OCI-LY3 (cell line): ENCODE data around the gene RALA.

Source experiments
- H2AFZ ChIP-seq: fragments of 200-600, 300-600 bp; shearing (Covaris generic); 2 replicates; pipeline ENCODE4 v1.6.0; 2014; ENCODE audit warnings: antibody characterized with exemption, low read depth, low read length
- H3K27ac ChIP-seq: fragments of 200-600, 300-600 bp; sonication (generic); 2 replicates; pipeline ENCODE4 v1.5.1; 2014; ENCODE audit warnings: mild to moderate bottlenecking, low read length, moderate library complexity, mixed read lengths
- H3K27me3 ChIP-seq: fragments of 200-600, 300-600 bp; sonication (generic); 2 replicates; pipeline ENCODE4 v1.6.1; 2014; ENCODE audit warnings: low read depth, low read length, mixed read lengths
- H3K36me3 ChIP-seq: fragments of 200-600, 300-600 bp; sonication (generic); replicated peaks from 2 replicates; pipeline ENCODE3; 2014; ENCODE audit warnings: low read depth, low read length, mixed read lengths
- H3K4me1 ChIP-seq: fragments of 300-600, 200-600 bp; sonication (generic); 2 replicates; pipeline ENCODE4 v1.6.1; 2014; ENCODE audit warnings: low read length, mixed read lengths
- H3K4me2 ChIP-seq: fragments of 200-600, 300-600 bp; sonication (generic); 2 replicates; pipeline ENCODE4 v1.6.1; 2014; ENCODE audit warnings: low read length, mixed read lengths
- H3K4me3 ChIP-seq: fragments of 300-600, 200-600 bp; sonication (generic); 2 replicates; pipeline ENCODE4 v1.5.1; 2014; ENCODE audit warnings: antibody characterized with exemption, mild to moderate bottlenecking, low read length, moderate library complexity
- H3K79me2 ChIP-seq: fragments of 300-600, 200-600 bp; shearing (Covaris generic); 2 replicates; pipeline ENCODE4 v1.6.1; 2014; ENCODE audit warnings: mild to moderate bottlenecking, low read length, mixed read lengths
- H3K9ac ChIP-seq: fragments of 300-600, 200-600 bp; shearing (Covaris generic); 2 replicates; pipeline ENCODE4 v1.6.0; 2014; ENCODE audit warnings: mild to moderate bottlenecking, low read length, moderate library complexity
- H3K9me3 ChIP-seq: fragments of 200-600, 300-600 bp; shearing (Covaris generic); 2 replicates; pipeline ENCODE4 v1.6.1; 2014; ENCODE audit warnings: low read length, mixed read lengths; ENCODE audit not compliant: insufficient read depth
- H4K20me1 ChIP-seq: fragments of 200-600, 300-600 bp; sonication (generic); 2 replicates; pipeline ENCODE4 v1.6.1; 2016; ENCODE audit warnings: low read length, mixed read lengths; ENCODE audit not compliant: insufficient read depth
- CTCF ChIP-seq: fragments of 200-600, 300-600 bp; sonication (generic); IDR thresholded peaks from 2 replicates; pipeline ENCODE4 v1.5.1; 2014; ENCODE audit warnings: antibody characterized with exemption, low read length, low read depth
- EZH2phosphoT487 ChIP-seq: fragments of 200-600 bp; shearing (Covaris generic); IDR thresholded peaks from 2 replicates; pipeline ENCODE4 v1.6.1; 2018; ENCODE audit warnings: antibody characterized with exemption, mixed run types, low read depth

RALA gene

DNA sequence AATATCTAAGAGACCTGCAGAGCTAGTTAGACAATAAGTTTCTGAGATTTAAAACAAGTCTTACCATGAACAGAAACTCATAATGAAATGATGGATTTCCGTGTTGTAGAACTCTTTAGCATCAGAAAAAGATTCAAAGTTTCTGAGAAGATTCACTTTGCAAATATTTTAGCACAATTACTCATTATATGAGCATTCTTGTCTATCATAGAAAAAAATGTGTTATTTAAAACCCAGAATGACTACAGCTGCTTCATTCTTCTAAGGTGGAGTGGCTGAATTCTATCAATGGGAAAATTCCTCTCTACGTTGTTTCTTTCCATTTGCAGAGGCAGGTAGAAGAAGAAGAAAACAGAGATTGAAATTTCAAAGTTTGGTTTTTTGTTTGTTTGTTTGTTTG, 21.0 kb upstream of the RALA start:
- Histone ChIP-seq H2AFZ (no peak overlapping the region), H3K36me3 (no peaks in the 10 kb centered on the region), H3K4me1 (peaks cover 4% of the 10 kb centered on the region), H3K27ac (no peak overlapping the region), H3K79me2 (no peaks in the 10 kb centered on the region), H3K9me3 (no peaks in the 10 kb centered on the region), H3K27me3 (no peaks in the 10 kb centered on the region), H4K20me1 (no peaks in the 10 kb centered on the region), H3K4me2 (no peak overlapping the region), H3K4me3 (no peak overlapping the region), H3K9ac (no peak overlapping the region)
- TF ChIP-seq CTCF (no peak), EZH2phosphoT487 (no peak)

GRCh38 chr7:39603924-39604323, 19.4 kb upstream of the RALA start:
- TF ChIP-seq CTCF (no peak), EZH2phosphoT487 (no peak)
- no peaks in the 10 kb centered on the region for H3K27me3 ChIP-seq
- H3K79me2 ChIP-seq: no peaks in the 10 kb centered on the region
- no peak overlapping the region for H3K27ac ChIP-seq
- H3K4me3 ChIP-seq: no peak overlapping the region
- no peaks in the 10 kb centered on the region for H3K36me3 ChIP-seq
- H3K9me3 ChIP-seq: no peaks in the 10 kb centered on the region
- H2AFZ ChIP-seq: no peak overlapping the region
- no peak overlapping the region for H3K4me2 ChIP-seq
- no peak overlapping the region for H3K9ac ChIP-seq
- H4K20me1 ChIP-seq: no peaks in the 10 kb centered on the region
- H3K4me1 ChIP-seq: no peaks in the 10 kb centered on the region

DNA sequence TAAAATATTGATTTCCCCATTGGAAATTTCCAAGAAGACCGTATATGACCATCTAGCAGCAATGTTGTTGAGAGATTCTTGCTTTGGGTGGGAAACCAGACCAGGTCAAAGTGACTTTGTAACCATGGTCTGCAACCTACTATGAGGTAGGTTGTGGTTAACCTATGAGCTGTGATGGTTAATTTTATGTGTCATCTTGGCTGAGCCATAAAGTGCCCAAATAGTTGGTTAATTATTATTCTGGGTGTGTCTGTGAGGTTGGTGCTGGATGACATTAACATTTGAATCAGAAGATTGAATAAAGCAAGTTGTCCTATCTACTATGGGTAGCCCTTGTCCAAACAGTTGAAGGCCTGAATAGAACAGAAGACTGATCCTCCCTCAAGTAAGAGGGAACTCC, 18.3 kb upstream of the RALA start:
- H3K9ac ChIP-seq: no peak overlapping the region
- TF ChIP-seq EZH2phosphoT487 (no peak), CTCF (no peak)
- no peak overlapping the region for H3K27ac ChIP-seq
- no peaks in the 10 kb centered on the region for H3K36me3 ChIP-seq
- no peak overlapping the region for H3K4me3 ChIP-seq
- no peak overlapping the region for H3K4me2 ChIP-seq
- H3K4me1 ChIP-seq: 0 out of 2 replicates have a peak, but pooled peaks cover 3% of the 10 kb centered on the region
- H2AFZ ChIP-seq: no peak overlapping the region
- H3K27me3 ChIP-seq: no peaks in the 10 kb centered on the region
- H4K20me1 ChIP-seq: no peaks in the 10 kb centered on the region
- H3K79me2 ChIP-seq: no peaks in the 10 kb centered on the region
- H3K9me3 ChIP-seq: no peaks in the 10 kb centered on the region

- H3K4me3 ChIP-seq: no peak overlapping the region
- no peaks in the 10 kb centered on the region for H3K27me3 ChIP-seq
- no peaks in the 10 kb centered on the region for H3K79me2 ChIP-seq
- no peaks in the 10 kb centered on the region for H3K9me3 ChIP-seq
- 0 out of 2 replicates have a peak, but pooled peaks cover 6% of the 10 kb centered on the region for H3K4me1 ChIP-seq
- no peak for TF ChIP-seq CTCF
- no peak for TF ChIP-seq EZH2phosphoT487
- H4K20me1 ChIP-seq: no peaks in the 10 kb centered on the region
- H3K27ac ChIP-seq: no peak overlapping the region
- H3K9ac ChIP-seq: no peak overlapping the region
- no peak overlapping the region for H3K4me2 ChIP-seq
- H2AFZ ChIP-seq: no peak overlapping the region
- H3K36me3 ChIP-seq: no peaks in the 10 kb centered on the region
These were observed 17.0 kb upstream of the RALA start for GRCh38 chr7:39606352-39606751.
